Chondrocyte (in vitro differentiated cells): ENCODE results near the gene MYL6B. TPM values are rescaled to one million over a fixed set of nuclear protein-coding genes. Genes with fewer than 3 reads are reported as not detected.
A peak's percentile ranks its signal among the peaks of the same experiment; 100 is the strongest.

ENCODE experiments used
- DNase-seq: peaks from one replicate; pipeline ENCODE4 v3.0.0; 2021; ENCODE audit warnings: mixed read lengths, low spot score
- H3K27ac Mint-ChIP-seq: one replicate; pipeline ENCODE4 v1.8.0; 2021; ENCODE audit warnings: mild to moderate bottlenecking, moderate library complexity, mixed read lengths; ENCODE audit not compliant: unreplicated experiment
- H3K27me3 Mint-ChIP-seq: 2 replicates; pipeline ENCODE4 v1.8.0; 2021; ENCODE audit warnings: low read depth, mixed read lengths
- H3K36me3 Mint-ChIP-seq: 2 replicates; pipeline ENCODE4 v1.8.0; 2021; ENCODE audit warnings: low read depth, mixed read lengths
- H3K4me1 Mint-ChIP-seq: 2 replicates; pipeline ENCODE4 v1.8.0; 2021; ENCODE audit warnings: low read depth, mild to moderate bottlenecking, mixed read lengths
- H3K4me3 Mint-ChIP-seq: one replicate; pipeline ENCODE4 v1.8.0; 2021; ENCODE audit warnings: mild to moderate bottlenecking, moderate library complexity, mixed read lengths; ENCODE audit not compliant: unreplicated experiment
- H3K9me3 Mint-ChIP-seq: 2 replicates; pipeline ENCODE4 v1.8.0; 2021; ENCODE audit warnings: low read depth, mixed read lengths
- CTCF ChIP-seq: fragments of 200-600 bp; sonication (generic); IDR thresholded peaks from 2 replicates; pipeline ENCODE4 v1.5.0; 2021; ENCODE audit warnings: antibody characterized with exemption, mild to moderate bottlenecking, moderate library complexity
- total RNA-seq: library from RNA; stranded (reverse); gene quantifications from 3 replicates; pipeline ENCODE4 v1.2.1, GENCODE V29; 2021

MYL6B gene
- total RNA-seq, 1 donor from 2014 or later = 70.5 TPM

- peaks cover 11% of the 10 kb centered on the region for H3K36me3 Mint-ChIP-seq
- no peaks in the 10 kb centered on the region for H3K27me3 Mint-ChIP-seq
- H3K4me1 Mint-ChIP-seq = peaks cover 42% of the 10 kb centered on the region
- H3K27ac Mint-ChIP-seq = peak overlapping the region; percentile 92
- no peak for TF ChIP-seq CTCF
- H3K9me3 Mint-ChIP-seq = no peaks in the 10 kb centered on the region
- DNase-seq = no peak
- peak overlapping the region; percentile 99 for H3K4me3 Mint-ChIP-seq
These were observed 25.6 kb upstream of the MYL6B start for GRCh38 chr12:56126732-56127239.

GRCh38 chr12:56127485-56127887, 24.9 kb upstream of the MYL6B start:
- DNase-seq = no peak
- no peak for TF ChIP-seq CTCF
- Mint-ChIP-seq H3K36me3 (peaks cover 18% of the 10 kb centered on the region), H3K4me3 (peak overlapping the region; percentile 99), H3K4me1 (peaks cover 42% of the 10 kb centered on the region), H3K27me3 (no peaks in the 10 kb centered on the region), H3K9me3 (no peaks in the 10 kb centered on the region), H3K27ac (peak overlapping the region; percentile 92)

GRCh38 chr12:56127888-56128669, 24.3 kb upstream of the MYL6B start, which contains the start of gene ESYT1:
ESYT1 (plus strand) TSS chr12:56128267; CDS start chr12:56128320, 53 bp downstream.
- Mint-ChIP-seq H3K27me3 (no peaks in the 10 kb centered on the region), H3K4me1 (peaks cover 42% of the 10 kb centered on the region), H3K9me3 (no peaks in the 10 kb centered on the region), H3K4me3 (peak within 1 kb of the TSS; percentile 99), H3K27ac (peak within 1 kb of the TSS; percentile 92), H3K36me3 (peaks cover 19% of the 10 kb centered on the region)
- no peak for TF ChIP-seq CTCF
- DNase-seq = peak; percentile 98

- H3K9me3 Mint-ChIP-seq = no peaks in the 10 kb centered on the region
- no peak for TF ChIP-seq CTCF
- H3K27me3 Mint-ChIP-seq = no peaks in the 10 kb centered on the region
- H3K27ac Mint-ChIP-seq = peak overlapping the region; percentile 92
- DNase-seq = no peak
- peaks cover 42% of the 10 kb centered on the region for H3K4me1 Mint-ChIP-seq
- peak overlapping the region; percentile 99 for H3K4me3 Mint-ChIP-seq
- peaks cover 23% of the 10 kb centered on the region for H3K36me3 Mint-ChIP-seq
These were observed 23.6 kb upstream of the MYL6B start for GRCh38 chr12:56128670-56129205.

- Mint-ChIP-seq H3K27ac (peak overlapping the region; percentile 92), H3K9me3 (no peaks in the 10 kb centered on the region), H3K4me3 (peak overlapping the region; percentile 99), H3K27me3 (no peaks in the 10 kb centered on the region), H3K4me1 (peaks cover 42% of the 10 kb centered on the region), H3K36me3 (peaks cover 28% of the 10 kb centered on the region)
- no peak for TF ChIP-seq CTCF
- no peak for DNase-seq
These were observed 23.0 kb upstream of the MYL6B start for GRCh38 chr12:56129206-56129941.
